H9 (cell line): ENCODE measurements around the gene CHD9. TPM values are rescaled to one million over a fixed set of nuclear protein-coding genes. Genes with fewer than 3 reads are reported as not detected.

ENCODE experiments used
- DNase-seq: peaks from one replicate; pipeline ENCODE4 v3.0.0-alpha.2; 2017
- H2AFZ ChIP-seq: one replicate; pipeline ENCODE4 v1.6.1; 2013; ENCODE audit warnings: mild to moderate bottlenecking, low read length, control low read depth, moderate library complexity
- H2AK5ac ChIP-seq: 2 replicates; pipeline ENCODE4 v1.6.1; 2013; ENCODE audit warnings: low read length, control low read depth, mixed read lengths; ENCODE audit not compliant: insufficient read length
- H2BK120ac ChIP-seq: one replicate; pipeline ENCODE4 v1.6.1; 2013; ENCODE audit warnings: low read depth, mild to moderate bottlenecking, low read length, control low read depth, inconsistent platforms; ENCODE audit not compliant: poor library complexity, severe bottlenecking
- H2BK12ac ChIP-seq: 2 replicates; pipeline ENCODE4 v1.6.1; 2013; ENCODE audit warnings: low read length, control low read depth, mixed read lengths, low read depth; ENCODE audit not compliant: insufficient read length
- H2BK15ac ChIP-seq: 2 replicates; pipeline ENCODE4 v1.6.1; 2013; ENCODE audit warnings: low read depth, low read length, control low read depth
- H2BK20ac ChIP-seq: one replicate; pipeline ENCODE4 v1.6.1; 2013; ENCODE audit warnings: low read depth, mild to moderate bottlenecking, low read length, control low read depth, inconsistent platforms; ENCODE audit not compliant: poor library complexity, severe bottlenecking
- H2BK5ac ChIP-seq: 2 replicates; pipeline ENCODE4 v1.6.1; 2013; ENCODE audit warnings: low read length, control low read depth, mixed read lengths; ENCODE audit not compliant: insufficient read length
- H3K14ac ChIP-seq: 2 replicates; pipeline ENCODE4 v1.6.1; 2013; ENCODE audit warnings: low read length, control low read depth; ENCODE audit not compliant: insufficient read depth
- H3K18ac ChIP-seq: 2 replicates; pipeline ENCODE4 v1.6.1; 2013; ENCODE audit warnings: low read depth, mild to moderate bottlenecking, mixed read lengths, low read length, control low read depth; ENCODE audit not compliant: insufficient read length
- H3K23ac ChIP-seq: 2 replicates; pipeline ENCODE4 v1.6.1; 2013; ENCODE audit warnings: low read length, control low read depth, mixed read lengths, low read depth; ENCODE audit not compliant: insufficient read length
- H3K23me2 ChIP-seq: 2 replicates; pipeline ENCODE4 v1.6.1; 2013; ENCODE audit warnings: low read depth, mild to moderate bottlenecking, mixed read lengths, low read length, control low read depth; ENCODE audit not compliant: insufficient read length, poor library complexity, severe bottlenecking
- H3K27ac ChIP-seq: 2 replicates; pipeline ENCODE4 v1.5.1; 2013; ENCODE audit warnings: low read length, control low read depth, mixed read lengths, low read depth; ENCODE audit not compliant: insufficient read length
- H3K27me3 ChIP-seq: 2 replicates; pipeline ENCODE4 v1.6.1; 2013; ENCODE audit warnings: low read length, control low read depth, inconsistent platforms; ENCODE audit not compliant: insufficient read depth
- H3K4ac ChIP-seq: 2 replicates; pipeline ENCODE4 v1.6.1; 2013; ENCODE audit warnings: low read depth, mild to moderate bottlenecking, control low read depth, inconsistent platforms, low read length, moderate library complexity
- H3K4me1 ChIP-seq: 2 replicates; pipeline ENCODE4 v1.6.1; 2013; ENCODE audit warnings: low read length, control low read depth, inconsistent platforms; ENCODE audit not compliant: insufficient read depth
- H3K4me2 ChIP-seq: 2 replicates; pipeline ENCODE4 v1.6.1; 2013; ENCODE audit warnings: low read length, control low read depth, mixed read lengths; ENCODE audit not compliant: insufficient read length, insufficient read depth
- H3K56ac ChIP-seq: 2 replicates; pipeline ENCODE4 v1.6.1; 2013; ENCODE audit warnings: low read depth, mild to moderate bottlenecking, mixed read lengths, low read length, control low read depth; ENCODE audit not compliant: insufficient read length
- H3K79me1 ChIP-seq: 2 replicates; pipeline ENCODE4 v1.6.1; 2013; ENCODE audit warnings: low read depth, mild to moderate bottlenecking, moderate library complexity, low read length, control low read depth, inconsistent platforms; ENCODE audit not compliant: insufficient read depth, poor library complexity, severe bottlenecking
- H3K79me2 ChIP-seq: 2 replicates; pipeline ENCODE4 v1.6.1; 2013; ENCODE audit warnings: low read length, control low read depth, inconsistent platforms; ENCODE audit not compliant: insufficient read depth
- H3K9ac ChIP-seq: 2 replicates; pipeline ENCODE4 v1.6.1; 2013; ENCODE audit warnings: low read length, control low read depth, mixed read lengths; ENCODE audit not compliant: insufficient read length; ENCODE audit errors: extremely low read depth
- H3K9me3 ChIP-seq: one replicate; pipeline ENCODE4 v1.6.1; 2013; ENCODE audit warnings: low read depth, low read length, inconsistent platforms; ENCODE audit not compliant: control insufficient read depth
- H3T11ph ChIP-seq: one replicate; pipeline ENCODE4 v1.6.1; 2013; ENCODE audit warnings: mild to moderate bottlenecking, low read length, control low read depth, inconsistent platforms
- H4K20me1 ChIP-seq: one replicate; pipeline ENCODE4 v1.6.1; 2013; ENCODE audit not compliant: control insufficient read depth, insufficient read length, insufficient read depth
- H4K5ac ChIP-seq: 2 replicates; pipeline ENCODE4 v1.6.1; 2013; ENCODE audit warnings: low read depth, mild to moderate bottlenecking, mixed read lengths, low read length, control low read depth; ENCODE audit not compliant: insufficient read length
- H4K8ac ChIP-seq: replicated peaks from 2 replicates; pipeline ENCODE4 v1.6.1; 2013; ENCODE audit warnings: low read length, control low read depth, mixed read lengths, low read depth; ENCODE audit not compliant: insufficient read length
- H4K91ac ChIP-seq: 2 replicates; pipeline ENCODE4 v1.6.1; 2013; ENCODE audit warnings: low read depth, mild to moderate bottlenecking, moderate library complexity, mixed read lengths, low read length, control low read depth; ENCODE audit not compliant: insufficient read length
- H3K27ac Mint-ChIP-seq, 3 experiments: 2 replicates in 2 of 3; 3 replicates in 1 of 3; pipeline ENCODE4 v1.8.0; 2020 to 2021; ENCODE audit warnings: mixed read lengths in 3 of 3, mild to moderate bottlenecking in 1 of 3, moderate library complexity in 1 of 3
- H3K27me3 Mint-ChIP-seq: 2 replicates; pipeline ENCODE4 v1.8.0; 2021; ENCODE audit warnings: low read depth, mild to moderate bottlenecking, moderate library complexity, mixed read lengths
- H3K36me3 Mint-ChIP-seq, 3 experiments: 2 replicates in 2 of 3; 3 replicates in 1 of 3; pipeline ENCODE4 v1.8.0; 2020 to 2021; ENCODE audit warnings: low read depth in 3 of 3, mixed read lengths in 3 of 3; ENCODE audit not compliant: insufficient read depth in 1 of 3
- H3K4me1 Mint-ChIP-seq, 2 experiments: 2 replicates each; pipeline ENCODE4 v1.8.0; 2020; ENCODE audit warnings: mixed read lengths in 2 of 2
- H3K4me3 Mint-ChIP-seq, 2 experiments: 2 replicates in 1 of 2; 3 replicates in 1 of 2; pipeline ENCODE4 v1.8.0; 2020 to 2021; ENCODE audit warnings: mild to moderate bottlenecking in 2 of 2, mixed read lengths in 2 of 2, moderate library complexity in 1 of 2
- H3K9me3 Mint-ChIP-seq, 2 experiments: 2 replicates in 1 of 2; 3 replicates in 1 of 2; pipeline ENCODE4 v1.8.0; 2020; ENCODE audit warnings: mild to moderate bottlenecking in 2 of 2, mixed read lengths in 2 of 2, moderate library complexity in 1 of 2
- total RNA-seq: library from RNA; stranded (reverse); gene quantifications from 2 replicates; pipeline ENCODE4 v1.2.1, GENCODE V29; 2021
- TF ChIP-seq, protein P1 (sequence below): fragments of 200-600 bp; sonication (generic); conservative IDR thresholded peaks from 3 replicates; pipeline ENCODE4 v1.8.0; 2021; ENCODE audit warnings: antibody characterized with exemption, mild to moderate bottlenecking

The CHD9 gene
- total RNA-seq, 1 experiment from 2014 or later = 46.2 TPM

DNA sequence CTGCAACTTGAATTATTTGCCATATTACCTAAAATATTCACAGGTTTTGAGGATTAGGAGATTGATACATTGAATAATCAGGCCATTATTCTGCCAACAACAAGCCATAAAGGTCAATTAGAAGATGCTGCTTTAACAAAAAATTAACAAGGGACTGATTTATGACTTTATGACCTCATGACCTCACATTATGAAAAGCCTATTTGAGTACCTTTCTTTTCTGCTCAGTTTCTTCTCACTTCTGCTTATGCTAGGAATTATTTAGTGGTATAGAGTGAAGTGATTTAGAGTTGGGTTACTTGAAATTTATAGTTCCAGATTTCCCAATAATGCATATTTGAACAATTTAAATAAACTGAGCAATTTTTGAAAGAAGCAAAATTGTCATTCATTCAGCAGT lies 121.6 kb downstream of the CHD9 start:
- H3K14ac ChIP-seq = no peak overlapping the region
- H3K23me2 ChIP-seq = no peaks in the 10 kb centered on the region
- H3K9me3 Mint-ChIP-seq = no peaks in the 10 kb centered on the region
- H2BK120ac ChIP-seq = no peak overlapping the region
- no peaks in the 10 kb centered on the region for H3K79me2 ChIP-seq
- no peaks in the 10 kb centered on the region for H3K4me1 Mint-ChIP-seq
- no peak overlapping the region for H3T11ph ChIP-seq
- H3K27ac Mint-ChIP-seq = no peak overlapping the region
- no peak for DNase-seq
- H3K27me3 Mint-ChIP-seq = no peaks in the 10 kb centered on the region
- no peak overlapping the region for H2BK20ac ChIP-seq
- no peak overlapping the region for H3K9ac ChIP-seq
- no peaks in the 10 kb centered on the region for H4K20me1 ChIP-seq
- H2BK5ac ChIP-seq = no peak overlapping the region
- no peaks in the 10 kb centered on the region for H3K27me3 ChIP-seq
- no peaks in the 10 kb centered on the region for H3K79me1 ChIP-seq
- no peak overlapping the region for H3K56ac ChIP-seq
- H3K27ac ChIP-seq = no peak overlapping the region
- H4K91ac ChIP-seq = no peak overlapping the region
- TF ChIP-seq, protein P1, sequence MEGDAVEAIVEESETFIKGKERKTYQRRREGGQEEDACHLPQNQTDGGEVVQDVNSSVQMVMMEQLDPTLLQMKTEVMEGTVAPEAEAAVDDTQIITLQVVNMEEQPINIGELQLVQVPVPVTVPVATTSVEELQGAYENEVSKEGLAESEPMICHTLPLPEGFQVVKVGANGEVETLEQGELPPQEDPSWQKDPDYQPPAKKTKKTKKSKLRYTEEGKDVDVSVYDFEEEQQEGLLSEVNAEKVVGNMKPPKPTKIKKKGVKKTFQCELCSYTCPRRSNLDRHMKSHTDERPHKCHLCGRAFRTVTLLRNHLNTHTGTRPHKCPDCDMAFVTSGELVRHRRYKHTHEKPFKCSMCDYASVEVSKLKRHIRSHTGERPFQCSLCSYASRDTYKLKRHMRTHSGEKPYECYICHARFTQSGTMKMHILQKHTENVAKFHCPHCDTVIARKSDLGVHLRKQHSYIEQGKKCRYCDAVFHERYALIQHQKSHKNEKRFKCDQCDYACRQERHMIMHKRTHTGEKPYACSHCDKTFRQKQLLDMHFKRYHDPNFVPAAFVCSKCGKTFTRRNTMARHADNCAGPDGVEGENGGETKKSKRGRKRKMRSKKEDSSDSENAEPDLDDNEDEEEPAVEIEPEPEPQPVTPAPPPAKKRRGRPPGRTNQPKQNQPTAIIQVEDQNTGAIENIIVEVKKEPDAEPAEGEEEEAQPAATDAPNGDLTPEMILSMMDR = no peak
- H2AFZ ChIP-seq = no peak overlapping the region
- H3K4me1 ChIP-seq = no peaks in the 10 kb centered on the region
- no peak overlapping the region for H2AK5ac ChIP-seq
- no peak overlapping the region for H4K5ac ChIP-seq
- H3K36me3 Mint-ChIP-seq = peaks cover 0 to 2% (median 0%) of the 10 kb centered on the region in 3 experiments; a peak in 2 of 7 replicates
- H2BK12ac ChIP-seq = no peak overlapping the region
- H3K4me2 ChIP-seq = no peak overlapping the region
- H4K8ac ChIP-seq = no peak overlapping the region
- no peak overlapping the region for H3K18ac ChIP-seq
- no peaks in the 10 kb centered on the region for H3K9me3 ChIP-seq
- no peak overlapping the region for H3K4ac ChIP-seq
- H3K23ac ChIP-seq = no peak overlapping the region
- H3K4me3 Mint-ChIP-seq = no peak overlapping the region
- H2BK15ac ChIP-seq = no peak overlapping the region
